K562 (cell line): ENCODE data around the gene SPCS3. TPM values are rescaled to one million over a fixed set of nuclear protein-coding genes. Genes with fewer than 3 reads are reported as not detected.

ENCODE experiments used
- ARID1B ChIP-seq: fragments of 450-650 bp; IDR thresholded peaks from 2 replicates; pipeline ENCODE4 v1.6.1; 2016; ENCODE audit warnings: antibody characterized with exemption, mild to moderate bottlenecking, inconsistent platforms
- CSDE1 ChIP-seq, 2 experiments: fragments of 450-650 bp; IDR thresholded peaks; 2 replicates each; pipeline ENCODE4 v1.6.1; 2016; ENCODE audit warnings: mild to moderate bottlenecking in 1 of 2
- E2F8 ChIP-seq: fragments of 450-650 bp; IDR thresholded peaks from 2 replicates; pipeline ENCODE4 v1.7.1; 2018; ENCODE audit warnings: mild to moderate bottlenecking, low read depth; ENCODE audit not compliant: partially characterized antibody
- EP300 ChIP-seq: IDR thresholded peaks from 2 replicates; pipeline ENCODE4 v1.6.1; 2012; ENCODE audit warnings: low read length, improper control_type of control experiment
- FOXM1 ChIP-seq, 2 experiments: fragments of 450-650 bp in 1 of 2; sonication (generic) in 1 of 2; formaldehyde crosslinking in 1 of 2; IDR thresholded peaks; 2 replicates each; pipeline versions ENCODE4 v1.6.1 to v1.9.0; 2017 to 2022; ENCODE audit warnings: low read depth in 2 of 2, mild to moderate bottlenecking in 2 of 2, missing genetic modification reagents in 1 of 2, moderate library complexity in 1 of 2
- HIVEP1 ChIP-seq: fragments of 250-450 bp; sonication (Bioruptor Pico); IDR thresholded peaks from 2 replicates; pipeline ENCODE4 v1.4.0; 2020; ENCODE audit warnings: mild to moderate bottlenecking
- NFIC ChIP-seq: fragments of 450-650 bp; IDR thresholded peaks from 2 replicates; pipeline ENCODE4 v1.6.1; 2017; ENCODE audit warnings: mild to moderate bottlenecking, inconsistent platforms
- PML ChIP-seq: IDR thresholded peaks from 2 replicates; pipeline ENCODE4 v1.6.1; 2012; ENCODE audit warnings: low read length, inconsistent platforms
- POLR2AphosphoS2 ChIP-seq: IDR thresholded peaks from 2 replicates; pipeline ENCODE4 v1.6.1; 2012; ENCODE audit warnings: low read length, improper control_type of control experiment
- POLR2G ChIP-seq: fragments of 200-400 bp; formaldehyde crosslinking; IDR thresholded peaks from 2 replicates; pipeline ENCODE4 v1.6.1; 2017; ENCODE audit warnings: low read depth, mild to moderate bottlenecking, antibody characterized with exemption, low read length, moderate library complexity
- RBFOX2 ChIP-seq: fragments of 200-400 bp; formaldehyde crosslinking; IDR thresholded peaks from 2 replicates; pipeline ENCODE4 v1.6.1; 2017; ENCODE audit warnings: low read depth, mild to moderate bottlenecking, low read length, moderate library complexity
- TEAD4 ChIP-seq, 2 experiments: sonication (generic) in 1 of 2; formaldehyde crosslinking in 1 of 2; IDR thresholded peaks; 2 replicates each; pipeline versions ENCODE4 v1.6.1 to v1.8.0; 2012 to 2022; ENCODE audit warnings: borderline replicate concordance in 1 of 2, inconsistent platforms in 1 of 2, low read length in 1 of 2, mild to moderate bottlenecking in 1 of 2, missing genetic modification reagents in 1 of 2
- ZBTB26 ChIP-seq: fragments of 450-650 bp; formaldehyde crosslinking; IDR thresholded peaks from 2 replicates; pipeline ENCODE4 v1.4.0; 2022; ENCODE audit warnings: missing genetic modification characterization
- ZEB2 ChIP-seq: fragments of 450-650 bp; IDR thresholded peaks from 2 replicates; pipeline ENCODE4 v1.6.1; 2016
- ZNF232 ChIP-seq: sonication (generic); formaldehyde crosslinking; IDR thresholded peaks from 2 replicates; pipeline ENCODE4 v1.8.0; 2022; ENCODE audit warnings: mild to moderate bottlenecking, missing genetic modification reagents
- ZNF3 ChIP-seq: fragments of 250-450 bp; sonication (Bioruptor Pico); IDR thresholded peaks from 2 replicates; pipeline ENCODE4 v1.5.0; 2021; ENCODE audit warnings: mild to moderate bottlenecking, moderate library complexity
- polyA plus RNA-seq, 8 experiments: library from polyadenylated mRNA; depleted of rRNA in 4 of 8; stranded (reverse) in 5 of 8; unstranded in 3 of 8; fragments of >200 nt; fragmentation: Nextera tagmentation in 2 of 8; fragmentation: Illumina TruSeq in 1 of 8; extraction: Ambion mirVana in 2 of 8; extraction: Trizol in 1 of 8; gene quantifications; 2 replicates each; pipeline versions ENCODE4 v1.2.1 to v1.2.3, GENCODE V29; 2011 to 2014; ENCODE audit warnings: inconsistent platforms in 1 of 8, missing spikeins in 1 of 8
- total RNA-seq, 7 experiments: library from RNA; depleted of rRNA in 6 of 7; stranded (reverse); fragments of >200 nt in 6 of 7; fragmentation: Illumina TruSeq in 2 of 7; extraction: Trizol in 2 of 7; gene quantifications; 2 replicates each; pipeline versions ENCODE4 v1.2.1 to v1.2.3, GENCODE V29; 2011 to 2021; ENCODE audit warnings: low replicate concordance in 1 of 7
- TF ChIP-seq, protein P1 (sequence below), 2 experiments: fragments of 450-650 bp; formaldehyde crosslinking in 1 of 2; IDR thresholded peaks; 2 replicates each; pipeline versions ENCODE4 v1.4.0 to v1.6.1; 2014 to 2020; ENCODE audit warnings: mild to moderate bottlenecking in 2 of 2, borderline replicate concordance in 1 of 2, low read depth in 1 of 2

The SPCS3 gene
- total and polyA plus RNA-seq, 9 of the 15 experiments (the other 6 are each of a cell fraction or from before 2014, with no cell fraction given) = 64.6 to 196 (median 85.4) TPM

DNA sequence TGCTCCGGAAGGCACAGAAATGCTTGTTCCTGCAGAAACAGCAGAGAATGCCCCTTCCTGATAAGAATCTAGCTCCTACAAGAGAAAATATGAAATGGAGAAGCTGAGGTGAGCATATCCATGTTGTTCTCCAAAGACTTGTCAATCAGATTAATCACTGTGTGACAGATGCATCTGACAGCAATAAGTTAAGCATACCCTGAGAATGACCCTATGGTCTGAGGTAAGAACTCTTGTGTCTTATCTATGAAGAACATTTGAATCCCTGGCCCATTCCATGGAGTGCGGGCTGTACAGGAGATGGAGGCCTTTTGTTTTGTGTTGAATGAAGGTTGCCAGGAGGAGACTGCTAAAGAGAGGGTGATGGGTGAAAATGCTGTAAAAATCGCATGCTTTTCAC lies 29.2 kb upstream of the SPCS3 start (continued):
- TF ChIP-seq, protein P1, sequence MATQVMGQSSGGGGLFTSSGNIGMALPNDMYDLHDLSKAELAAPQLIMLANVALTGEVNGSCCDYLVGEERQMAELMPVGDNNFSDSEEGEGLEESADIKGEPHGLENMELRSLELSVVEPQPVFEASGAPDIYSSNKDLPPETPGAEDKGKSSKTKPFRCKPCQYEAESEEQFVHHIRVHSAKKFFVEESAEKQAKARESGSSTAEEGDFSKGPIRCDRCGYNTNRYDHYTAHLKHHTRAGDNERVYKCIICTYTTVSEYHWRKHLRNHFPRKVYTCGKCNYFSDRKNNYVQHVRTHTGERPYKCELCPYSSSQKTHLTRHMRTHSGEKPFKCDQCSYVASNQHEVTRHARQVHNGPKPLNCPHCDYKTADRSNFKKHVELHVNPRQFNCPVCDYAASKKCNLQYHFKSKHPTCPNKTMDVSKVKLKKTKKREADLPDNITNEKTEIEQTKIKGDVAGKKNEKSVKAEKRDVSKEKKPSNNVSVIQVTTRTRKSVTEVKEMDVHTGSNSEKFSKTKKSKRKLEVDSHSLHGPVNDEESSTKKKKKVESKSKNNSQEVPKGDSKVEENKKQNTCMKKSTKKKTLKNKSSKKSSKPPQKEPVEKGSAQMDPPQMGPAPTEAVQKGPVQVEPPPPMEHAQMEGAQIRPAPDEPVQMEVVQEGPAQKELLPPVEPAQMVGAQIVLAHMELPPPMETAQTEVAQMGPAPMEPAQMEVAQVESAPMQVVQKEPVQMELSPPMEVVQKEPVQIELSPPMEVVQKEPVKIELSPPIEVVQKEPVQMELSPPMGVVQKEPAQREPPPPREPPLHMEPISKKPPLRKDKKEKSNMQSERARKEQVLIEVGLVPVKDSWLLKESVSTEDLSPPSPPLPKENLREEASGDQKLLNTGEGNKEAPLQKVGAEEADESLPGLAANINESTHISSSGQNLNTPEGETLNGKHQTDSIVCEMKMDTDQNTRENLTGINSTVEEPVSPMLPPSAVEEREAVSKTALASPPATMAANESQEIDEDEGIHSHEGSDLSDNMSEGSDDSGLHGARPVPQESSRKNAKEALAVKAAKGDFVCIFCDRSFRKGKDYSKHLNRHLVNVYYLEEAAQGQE (IDR thresholded peaks at IDR 0.05; ENCODE audit: borderline replicate concordance) = peak; percentile 53; the same call in 1 of the 2 replicates
- TF ChIP-seq, protein P1 (CRISPR knock-in tag; IDR thresholded peaks at IDR 0.05; ENCODE audit: low read depth) = no peak
- TF ChIP-seq EP300 = peak; percentile 78
- TF ChIP-seq ARID1B = peak; percentile 89
- no peak for TF ChIP-seq ZNF232 (CRISPR knock-in tag)
- no peak for TF ChIP-seq HIVEP1 (CRISPR knock-in tag)
- TF ChIP-seq FOXM1 (IDR thresholded peaks at IDR 0.05; ENCODE audit: low read depth) = 0 out of 2 replicates have a peak, but pooled peaks have one; percentile 51
- TF ChIP-seq FOXM1 (CRISPR knock-in tag; IDR thresholded peaks at IDR 0.05; ENCODE audit: low read depth) = no peak
- peak; percentile 90 for TF ChIP-seq TEAD4 (IDR thresholded peaks at IDR 0.05; ENCODE audit: low read length)
- no peak for TF ChIP-seq TEAD4 (CRISPR knock-in tag; IDR thresholded peaks at IDR 0.05; ENCODE audit: borderline replicate concordance)
- TF ChIP-seq E2F8 = no peak
- no peak for TF ChIP-seq POLR2G
- TF ChIP-seq ZEB2 = peak; percentile 58; the same call in 1 of the 2 replicates
- TF ChIP-seq POLR2AphosphoS2 = no peak
- peak; percentile 58; the same call in 1 of the 2 replicates for TF ChIP-seq PML
- no peak for TF ChIP-seq ZNF3 (CRISPR knock-in tag)
- TF ChIP-seq RBFOX2 = no peak
- TF ChIP-seq NFIC = peak; percentile 48; the same call in 1 of the 2 replicates
- TF ChIP-seq ZBTB26 (CRISPR knock-in tag) = no peak
- TF ChIP-seq CSDE1 (IDR thresholded peaks at IDR 0.05) = no peak
